Chondrocyte (in vitro differentiated cells): Measurements from ENCODE around the gene TMEM205. TPM values are rescaled to one million over a fixed set of nuclear protein-coding genes. Genes with fewer than 3 reads are reported as not detected.
"Not testable (repeated sequence)": the region's sequence is repeated elsewhere in the genome, so short reads cannot be mapped to it uniquely, and the experiment has no call there.

ENCODE experiments used
- DNase-seq: peaks from one replicate; pipeline ENCODE4 v3.0.0; 2021; ENCODE audit warnings: mixed read lengths, low spot score
- H3K27ac Mint-ChIP-seq: one replicate; pipeline ENCODE4 v1.8.0; 2021; ENCODE audit warnings: mild to moderate bottlenecking, moderate library complexity, mixed read lengths; ENCODE audit not compliant: unreplicated experiment
- H3K27me3 Mint-ChIP-seq: 2 replicates; pipeline ENCODE4 v1.8.0; 2021; ENCODE audit warnings: low read depth, mixed read lengths
- H3K36me3 Mint-ChIP-seq: 2 replicates; pipeline ENCODE4 v1.8.0; 2021; ENCODE audit warnings: low read depth, mixed read lengths
- H3K4me1 Mint-ChIP-seq: 2 replicates; pipeline ENCODE4 v1.8.0; 2021; ENCODE audit warnings: low read depth, mild to moderate bottlenecking, mixed read lengths
- H3K4me3 Mint-ChIP-seq: one replicate; pipeline ENCODE4 v1.8.0; 2021; ENCODE audit warnings: mild to moderate bottlenecking, moderate library complexity, mixed read lengths; ENCODE audit not compliant: unreplicated experiment
- H3K9me3 Mint-ChIP-seq: 2 replicates; pipeline ENCODE4 v1.8.0; 2021; ENCODE audit warnings: low read depth, mixed read lengths
- CTCF ChIP-seq: fragments of 200-600 bp; sonication (generic); IDR thresholded peaks from 2 replicates; pipeline ENCODE4 v1.5.0; 2021; ENCODE audit warnings: antibody characterized with exemption, mild to moderate bottlenecking, moderate library complexity
- total RNA-seq: library from RNA; stranded (reverse); gene quantifications from 3 replicates; pipeline ENCODE4 v1.2.1, GENCODE V29; 2021

TMEM205 gene
- total RNA-seq, 1 donor from 2014 or later, result 39.2 TPM

GRCh38 chr19:11349171-11349570, 3.1 kb upstream of the TMEM205 start:
- Mint-ChIP-seq H3K36me3 (peaks cover 5% of the 10 kb centered on the region), H3K4me3 (no peak overlapping the region), H3K4me1 (peaks cover 28% of the 10 kb centered on the region), H3K27ac (no peak overlapping the region), H3K9me3 (peaks cover 8% of the 10 kb centered on the region), H3K27me3 (no peaks in the 10 kb centered on the region)
- DNase-seq, result no peak
- no peak for TF ChIP-seq CTCF

GRCh38 chr19:11347546-11348039, 1.5 kb upstream of the TMEM205 start:
- peaks cover 8% of the 10 kb centered on the region for H3K9me3 Mint-ChIP-seq
- H3K36me3 Mint-ChIP-seq, result peaks cover 5% of the 10 kb centered on the region
- peaks cover 30% of the 10 kb centered on the region for H3K4me1 Mint-ChIP-seq
- H3K4me3 Mint-ChIP-seq, result peak overlapping the region; percentile 25
- H3K27ac Mint-ChIP-seq, result peak overlapping the region; percentile 54
- no peak for TF ChIP-seq CTCF
- no peak for DNase-seq
- no peaks in the 10 kb centered on the region for H3K27me3 Mint-ChIP-seq

GRCh38 chr19:11345122-11345803, 805 bp downstream of the TMEM205 start:
- peak overlapping the region; percentile 92 for H3K4me3 Mint-ChIP-seq
- H3K36me3 Mint-ChIP-seq, result peaks cover 5% of the 10 kb centered on the region
- peaks cover 30% of the 10 kb centered on the region for H3K4me1 Mint-ChIP-seq
- DNase-seq, result no peak
- peaks cover 8% of the 10 kb centered on the region for H3K9me3 Mint-ChIP-seq
- no peak for TF ChIP-seq CTCF
- peak overlapping the region; percentile 98 for H3K27ac Mint-ChIP-seq
- no peaks in the 10 kb centered on the region for H3K27me3 Mint-ChIP-seq

- Mint-ChIP-seq H3K4me3 (no peak overlapping the region), H3K36me3 (no peaks in the 10 kb centered on the region), H3K9me3 (no peaks in the 10 kb centered on the region), H3K27me3 (no peaks in the 10 kb centered on the region), H3K4me1 (peaks cover 40% of the 10 kb centered on the region), H3K27ac (no peak overlapping the region)
- DNase-seq, result no peak
- no peak for TF ChIP-seq CTCF
Measured at GRCh38 chr19:11342429-11342828, 3.6 kb downstream of the TMEM205 start.

- H3K9me3 Mint-ChIP-seq, DNase-seq, H3K36me3 Mint-ChIP-seq, H3K27ac Mint-ChIP-seq, H3K27me3 Mint-ChIP-seq: not testable (repeated sequence)
- H3K4me1 Mint-ChIP-seq, result peaks cover 20% of the 10 kb centered on the region
- H3K4me3 Mint-ChIP-seq, result peak overlapping the region; percentile 72
Measured at GRCh38 chr19:11340099-11340467, 6.0 kb downstream of the TMEM205 start.
